ENCODE data around the gene RERG. TPM values are rescaled to one million over a fixed set of nuclear protein-coding genes. Genes with fewer than 3 reads are reported as not detected.

The RERG gene
- total and polyA plus RNA-seq, 2 donors (not counting 3 experiments of a cell fraction or from before 2014, with no cell fraction given) = not detected

- CTCF ChIA-PET = no interaction called here
- no peak for FAIRE-seq
Measured at GRCh38 chr12:15192720-15193119, 28.5 kb downstream of the RERG start.

More at GRCh38 chr12:15192720-15193119, 28.5 kb downstream of the RERG start:
- no peak overlapping the region for H3K4me3 ChIP-seq (replicated peaks in 1 of 3; ENCODE audit: insufficient read depth in 1 of 3, low read depth in 1 of 3, low read length in 3 of 3)
- no peaks in the 10 kb centered on the region for H3K9me3 ChIP-seq (replicated peaks; ENCODE audit: control insufficient read depth, insufficient read depth, low read length)
- intact Hi-C loops (cut with micrococcal nuclease) (no loop called here), dilution Hi-C loops (cut with MboI; ENCODE audit: extremely low pct_ligation_motif_present, low sequenced_read_pairs) (no loop called here)
- TF ChIP-seq CTCF (IDR thresholded peaks at IDR 0.05; ENCODE audit: extremely low read depth in 1 of 2, insufficient read depth in 1 of 2, low read depth in 1 of 2, low read length in 2 of 2) (no peak), EZH2 (IDR thresholded peaks at IDR 0.05; ENCODE audit: borderline replicate concordance, low read depth, low read length, severe bottlenecking) (no peak), POLR2A (IDR thresholded peaks at IDR 0.05; ENCODE audit: low read depth, low read length) (no peak), JUN (IDR thresholded peaks at IDR 0.05; ENCODE audit: borderline replicate concordance, insufficient read depth, insufficient read length, low read depth) (no peak), MAX (IDR thresholded peaks at IDR 0.05; ENCODE audit: insufficient read depth, insufficient read length) (no peak), GATA2 (IDR thresholded peaks at IDR 0.05; ENCODE audit: insufficient read depth, insufficient read length, low read depth, low read length) (no peak), MYC (IDR thresholded peaks at IDR 0.05; ENCODE audit: low read depth, low read length) (no peak), FOS (IDR thresholded peaks at IDR 0.05; ENCODE audit: borderline replicate concordance, insufficient read depth, low read length) (no peak)
- no peaks in the 10 kb centered on the region for H3K9me1 ChIP-seq (replicated peaks; ENCODE audit: control insufficient read depth, extremely low read depth, insufficient read depth, low read length)
- H3K27ac ChIP-seq (ENCODE audit: insufficient read depth, low read depth, low read length) = no peak overlapping the region
- no peaks in the 10 kb centered on the region for H3K4me1 ChIP-seq (ENCODE audit: control insufficient read depth, extremely low read depth, insufficient read depth, low read length)
- no peak overlapping the region for H3K4me2 ChIP-seq (ENCODE audit: insufficient read depth, low read length)
- POLR2A ChIA-PET = no interaction called here
- H3K36me3 ChIP-seq (ENCODE audit: control insufficient read depth in 2 of 2, extremely low read depth in 1 of 2, insufficient read depth in 2 of 2, low read length in 2 of 2) = no peaks in the 10 kb centered on the region
- no peak for DNase-seq (ENCODE audit: low read depth, low spot score)
- no peaks in the 10 kb centered on the region for H4K20me1 ChIP-seq (replicated peaks; ENCODE audit: control insufficient read depth, extremely low read depth, insufficient read depth, low read length)
- H2AFZ ChIP-seq (ENCODE audit: low read depth, low read length) = no peak overlapping the region
- H3K79me2 ChIP-seq (ENCODE audit: control insufficient read depth, insufficient read depth, low read length) = no peaks in the 10 kb centered on the region
- H3K9ac ChIP-seq (replicated peaks; ENCODE audit: extremely low read depth, insufficient read depth, low read length) = no peak overlapping the region
- H3K27me3 ChIP-seq (ENCODE audit: control insufficient read depth in 2 of 2, insufficient read depth in 2 of 2, low read length in 2 of 2) = no peaks in the 10 kb centered on the region
- BruUV-seq (replicated peaks) = no TSS peak
